HG03565 (cell line): Measurements from ENCODE around the gene SIM2.

Source experiments
- ATAC-seq: cut with Tn5 transposase; IDR thresholded peaks from one replicate; pipeline ENCODE4 v1.9.1; 2021; ENCODE audit warnings: mild to moderate bottlenecking, moderate library complexity; ENCODE audit not compliant: unreplicated experiment

Gene SIM2

DNA sequence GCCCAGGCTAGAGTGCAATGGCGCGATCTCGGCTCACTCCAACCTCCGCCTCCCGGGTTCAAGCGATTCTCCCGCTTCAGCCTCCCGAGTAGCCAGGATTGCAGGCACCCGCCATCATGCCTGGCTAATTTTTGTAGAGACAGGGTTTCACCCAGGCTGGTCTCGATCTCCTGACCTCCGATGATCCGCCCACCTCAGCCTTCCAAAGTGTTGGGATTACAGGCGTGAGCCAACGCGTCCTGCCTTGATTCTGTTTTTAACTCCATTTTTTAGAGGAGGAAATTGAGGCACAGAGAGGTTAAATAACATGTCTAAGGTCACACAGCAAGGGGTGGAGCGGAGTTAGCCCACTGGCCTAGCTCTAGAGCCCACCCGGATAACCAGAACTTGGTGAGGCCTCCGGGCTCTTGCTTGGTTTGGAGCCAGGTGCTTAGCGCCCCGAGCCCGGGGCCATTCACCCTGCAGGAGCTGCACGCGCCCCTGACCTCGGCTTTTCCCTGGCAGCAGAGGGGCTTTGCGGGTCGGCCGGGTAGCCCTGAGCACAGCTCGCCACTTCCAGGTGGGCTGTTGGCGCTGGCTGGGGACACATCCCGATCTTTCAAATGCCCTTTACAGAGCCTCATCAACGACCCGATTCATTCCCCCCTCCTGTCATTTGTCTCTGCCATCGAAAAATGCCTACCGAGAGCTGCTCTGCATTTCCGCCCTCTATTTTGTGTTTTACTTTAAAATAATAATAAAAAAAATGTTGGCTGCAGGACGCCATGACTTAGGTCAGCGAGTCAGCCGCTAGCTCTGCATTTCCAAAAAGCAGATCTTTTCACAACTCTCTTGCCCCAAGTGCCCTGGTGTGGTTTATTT, 11.2 kb downstream of the SIM2 start:
- no peak for ATAC-seq

GRCh38 chr21:36710729-36711048, 11.8 kb downstream of the SIM2 start:
- no peak for ATAC-seq

DNA sequence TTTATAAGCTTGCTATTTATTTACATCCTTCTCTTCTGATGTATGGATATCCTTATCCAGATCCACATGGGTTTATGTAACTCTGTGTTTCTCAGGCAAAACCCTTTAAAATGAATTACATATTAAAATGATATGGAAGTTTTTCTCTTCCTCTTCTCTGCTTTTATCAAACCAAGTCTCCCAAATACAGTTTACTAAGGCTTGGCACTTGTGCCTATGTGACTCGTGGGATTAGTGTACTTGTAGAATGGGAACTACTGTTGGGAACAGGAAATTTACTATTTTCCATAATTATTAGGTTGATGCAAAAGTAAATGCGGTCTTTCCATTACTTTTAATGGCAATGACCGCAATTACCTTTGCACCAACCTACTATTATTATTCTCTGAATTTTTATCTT, 14.8 kb downstream of the SIM2 start:
- ATAC-seq = no peak

DNA sequence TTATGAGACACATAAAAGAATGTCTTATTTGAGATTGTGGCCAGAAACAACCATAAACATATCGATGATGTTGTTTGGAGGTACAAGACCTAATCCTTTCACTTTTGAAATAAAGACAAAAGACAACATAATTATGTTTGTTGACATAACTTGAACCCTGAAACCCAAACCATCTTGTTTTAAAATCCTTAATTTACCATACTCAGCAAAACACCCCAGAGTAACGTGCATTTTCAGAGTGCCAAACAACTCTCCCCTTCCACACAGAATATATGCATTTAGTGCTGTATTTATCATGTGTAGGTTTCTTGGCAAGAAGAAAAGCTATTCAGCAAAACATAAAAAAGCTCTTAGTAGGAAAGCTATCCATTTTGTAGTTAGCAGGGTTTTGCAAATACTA, 17.5 kb downstream of the SIM2 start:
- ATAC-seq = no peak

DNA sequence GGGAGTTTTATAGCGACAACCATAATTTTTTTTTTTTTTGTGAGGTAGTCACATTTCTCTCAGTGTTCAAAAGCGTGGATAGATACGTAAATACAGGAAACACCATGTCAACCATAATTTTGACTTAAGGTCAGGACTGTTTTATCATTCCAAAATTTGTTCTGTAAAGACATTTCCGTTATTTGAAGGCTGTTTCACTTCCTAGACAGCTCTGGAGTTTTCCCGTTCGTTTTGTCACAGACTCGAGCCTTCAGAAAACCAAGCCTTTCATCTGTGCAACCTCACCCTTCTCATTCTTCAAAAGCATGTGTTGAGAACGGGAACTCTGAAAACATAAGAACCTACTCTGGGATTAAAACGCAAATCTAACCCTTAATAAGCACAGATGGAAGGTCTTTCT, 17.9 kb downstream of the SIM2 start:
- no peak for ATAC-seq

DNA sequence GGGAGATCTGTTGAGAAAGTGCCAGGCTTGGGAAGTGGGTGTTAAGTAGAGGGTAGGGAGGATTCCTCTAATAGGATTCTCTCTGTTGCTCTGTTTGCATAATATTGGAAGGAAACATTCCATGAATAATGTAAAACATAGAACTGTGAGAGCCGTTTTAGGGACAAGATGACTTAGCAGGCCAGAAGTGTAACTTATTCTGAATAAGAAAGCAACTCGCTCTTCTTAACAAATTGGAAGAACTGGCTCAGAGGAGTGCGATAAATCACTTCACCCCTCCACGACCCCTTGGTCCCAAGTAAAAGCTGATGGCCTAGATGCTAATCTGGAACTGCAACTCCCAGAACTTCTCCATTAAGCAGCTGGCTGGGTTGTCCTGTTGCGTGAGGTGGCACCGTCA, 19.1 kb downstream of the SIM2 start:
- no peak for ATAC-seq

DNA sequence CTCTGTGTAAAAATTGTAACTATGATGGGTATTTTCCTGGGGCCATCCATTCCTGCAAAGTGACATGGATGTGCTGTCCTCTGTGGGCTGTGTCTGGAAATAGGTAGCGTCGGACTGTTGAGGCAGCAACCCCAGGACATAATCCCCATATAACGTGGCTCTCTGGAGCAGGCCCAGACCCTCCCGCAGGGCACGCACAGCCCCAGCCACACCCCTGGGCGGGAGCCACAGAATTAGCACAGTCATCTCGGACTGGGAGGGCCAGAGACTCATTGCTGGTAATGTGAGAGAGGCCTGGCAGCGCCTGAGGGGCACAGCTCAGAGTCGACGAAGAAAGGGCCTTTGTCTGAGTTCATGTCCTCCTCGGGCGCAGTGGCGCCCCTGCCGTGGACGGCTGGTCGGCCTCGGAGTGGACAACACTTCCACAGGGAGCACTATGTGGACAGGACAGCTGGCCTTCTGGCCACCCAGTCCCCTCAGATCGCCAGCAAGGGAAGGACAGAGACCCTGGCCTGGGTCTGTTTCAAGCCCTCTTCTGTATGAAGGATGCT, 20.1 kb downstream of the SIM2 start:
- no peak for ATAC-seq

GRCh38 chr21:36719614-36720013, 20.7 kb downstream of the SIM2 start:
- no peak for ATAC-seq

DNA sequence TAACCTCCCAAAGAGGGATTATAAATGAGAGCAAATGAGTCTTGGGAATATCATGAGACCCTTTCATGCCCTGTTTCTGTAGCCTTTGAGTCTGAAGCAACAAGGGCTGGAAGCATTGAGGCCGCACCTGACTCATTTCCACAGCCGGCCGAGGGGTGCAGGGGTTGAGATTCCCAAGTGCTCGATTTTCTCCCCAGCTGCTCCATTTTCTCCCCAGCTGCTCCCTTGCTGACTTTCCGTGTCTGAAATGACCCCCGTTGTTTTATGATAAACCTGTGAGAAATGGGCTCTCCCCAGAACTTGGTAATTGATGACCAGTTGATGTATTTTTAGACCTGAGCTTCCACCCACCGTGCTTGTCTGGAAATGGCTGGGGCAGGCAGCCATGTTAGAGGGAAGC, 22.9 kb downstream of the SIM2 start:
- ATAC-seq = no peak

GRCh38 chr21:36722370-36723368, 23.8 kb downstream of the SIM2 start:
- ATAC-seq = no peak

- ATAC-seq = no peak
Measured at GRCh38 chr21:36723371-36723881, 24.5 kb downstream of the SIM2 start.

GRCh38 chr21:36724660-36725059, 25.7 kb downstream of the SIM2 start:
- ATAC-seq = no peak

DNA sequence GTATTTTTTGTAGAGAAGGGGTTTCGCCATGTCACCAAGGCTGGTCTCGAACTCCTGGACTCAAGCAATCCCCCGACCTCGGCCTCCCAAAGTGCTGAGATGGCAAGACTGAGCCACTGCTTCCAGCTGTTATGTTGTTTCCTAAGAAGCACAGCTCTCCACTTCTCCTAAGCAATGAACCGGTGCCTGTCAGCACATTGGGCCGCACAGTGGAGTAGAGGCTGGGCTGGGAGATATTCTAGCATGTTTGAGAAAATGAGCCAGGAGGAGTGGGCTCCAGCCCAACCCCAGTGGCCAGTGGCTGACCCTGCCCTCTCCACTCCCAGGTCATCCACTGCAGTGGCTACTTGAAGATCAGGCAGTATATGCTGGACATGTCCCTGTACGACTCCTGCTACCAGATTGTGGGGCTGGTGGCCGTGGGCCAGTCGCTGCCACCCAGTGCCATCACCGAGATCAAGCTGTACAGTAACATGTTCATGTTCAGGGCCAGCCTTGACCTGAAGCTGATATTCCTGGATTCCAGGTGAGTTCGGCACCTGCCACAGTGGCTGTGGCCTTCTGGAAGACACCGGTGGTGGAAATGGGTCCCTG, 27.0 kb downstream of the SIM2 start:
- ATAC-seq = no peak

DNA sequence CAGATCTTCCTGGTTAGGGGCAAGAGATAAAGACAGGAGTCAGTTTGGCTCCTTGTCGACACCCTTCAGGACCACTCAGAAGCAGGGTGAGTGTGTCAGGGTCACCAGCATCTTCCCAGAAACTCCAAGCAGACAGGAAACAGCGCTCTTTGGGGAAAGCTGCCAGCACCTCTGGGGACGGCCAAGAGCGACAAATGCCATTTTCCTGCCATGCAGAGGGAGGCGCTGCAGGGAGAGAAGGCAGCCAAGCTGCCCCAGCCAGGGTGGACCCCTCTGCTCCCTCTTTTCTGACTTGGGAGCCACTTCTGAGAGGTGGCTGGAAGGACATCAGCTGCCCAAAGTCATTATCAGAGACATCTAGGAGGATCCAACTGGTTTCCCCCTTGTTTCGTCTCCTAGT, 29.0 kb downstream of the SIM2 start:
- ATAC-seq = no peak

DNA sequence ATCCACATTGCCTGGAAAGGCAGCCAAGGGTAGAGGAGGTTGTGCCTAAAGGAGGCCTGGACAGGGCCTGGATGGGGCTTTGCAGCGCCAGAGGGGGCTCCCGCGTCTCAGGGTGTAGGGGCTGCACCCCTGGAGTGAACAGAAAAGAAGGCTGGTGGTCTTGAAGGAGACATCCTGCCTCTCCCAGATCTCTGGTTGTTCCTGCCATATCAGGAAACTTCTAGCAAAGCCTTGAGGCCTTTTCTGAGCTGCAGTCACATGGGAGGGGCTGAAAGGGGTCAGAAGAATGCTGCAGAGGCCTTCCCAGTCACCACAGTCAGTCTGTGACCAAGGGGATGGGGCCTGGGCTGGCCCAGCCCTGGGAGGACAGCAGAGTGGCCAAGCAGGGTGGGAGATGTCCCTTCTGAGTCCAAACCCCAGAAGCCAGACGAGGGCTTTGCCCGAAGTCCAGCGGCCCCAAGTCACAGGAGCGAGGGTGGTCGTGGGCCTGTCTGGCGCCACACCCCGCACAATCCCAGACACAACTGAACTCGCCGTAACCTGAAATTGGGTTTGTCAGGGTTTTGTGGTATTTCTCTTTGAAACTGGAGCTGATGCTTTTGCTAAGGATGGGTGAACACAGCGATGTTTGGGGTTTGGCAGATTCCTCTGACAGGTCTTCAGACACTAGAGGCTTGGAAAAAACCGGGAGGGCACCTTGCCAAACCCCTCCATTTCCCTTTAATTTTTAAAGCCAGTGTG, 29.6 kb downstream of the SIM2 start:
- ATAC-seq = no peak

DNA sequence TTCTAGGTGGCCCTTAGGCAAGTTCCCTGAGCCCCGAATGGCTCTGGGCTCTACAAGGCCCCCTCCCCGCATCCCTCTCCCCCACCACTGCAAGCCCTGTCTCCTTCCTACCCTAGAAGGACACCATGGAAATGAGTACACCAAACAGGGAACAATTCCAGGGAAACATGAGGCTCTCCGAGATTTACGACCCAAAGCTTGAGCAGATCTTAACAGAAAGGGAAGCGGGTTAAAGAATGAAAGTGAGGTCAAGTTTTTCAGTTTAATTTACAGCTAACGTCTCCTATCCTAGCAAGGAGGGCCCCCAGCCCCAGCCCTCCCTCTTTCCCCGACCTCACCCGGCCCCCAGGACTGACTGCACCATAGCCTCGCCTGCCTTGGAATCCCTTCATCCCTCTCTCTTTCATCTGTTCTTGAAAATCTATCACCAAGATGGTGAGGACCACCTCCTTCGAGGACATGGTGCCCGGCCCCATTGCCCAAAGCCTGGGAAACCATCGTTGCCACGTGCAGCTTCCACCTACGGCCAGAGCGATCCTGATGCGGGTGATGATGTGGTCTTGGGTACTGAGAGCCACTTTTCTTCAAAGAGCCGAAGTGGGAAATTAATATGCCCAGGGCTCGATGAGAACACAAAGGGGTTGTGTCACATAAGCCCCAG, 30.5 kb downstream of the SIM2 start:
- no peak for ATAC-seq

GRCh38 chr21:36730291-36731281, 31.7 kb downstream of the SIM2 start:
- ATAC-seq = no peak

- ATAC-seq = no peak
Measured at GRCh38 chr21:36732217-36732616, 33.3 kb downstream of the SIM2 start.

- ATAC-seq = no peak
Measured at GRCh38 chr21:36732761-36733160, 33.8 kb downstream of the SIM2 start.
